Endothelial cell (in vitro differentiated cells): Measurements from ENCODE around the gene GALNT10. TPM values are rescaled to one million over a fixed set of nuclear protein-coding genes. Genes with fewer than 3 reads are reported as not detected.

ENCODE experiments used
- DNase-seq: peaks from one replicate; pipeline ENCODE4 v3.0.0; 2021; ENCODE audit warnings: low spot score
- H3K27ac Mint-ChIP-seq: one replicate; pipeline ENCODE4 v1.8.0; 2021; ENCODE audit warnings: mixed read lengths, inconsistent platforms; ENCODE audit not compliant: unreplicated experiment
- H3K27me3 Mint-ChIP-seq: one replicate; pipeline ENCODE4 v1.8.0; 2021; ENCODE audit warnings: mild to moderate bottlenecking, moderate library complexity, mixed read lengths, inconsistent platforms; ENCODE audit not compliant: unreplicated experiment
- H3K36me3 Mint-ChIP-seq: one replicate; pipeline ENCODE4 v1.8.0; 2021; ENCODE audit warnings: mild to moderate bottlenecking, low read depth, mixed read lengths, inconsistent platforms; ENCODE audit not compliant: unreplicated experiment
- H3K4me1 Mint-ChIP-seq: one replicate; pipeline ENCODE4 v1.8.0; 2021; ENCODE audit warnings: mild to moderate bottlenecking, mixed read lengths, inconsistent platforms; ENCODE audit not compliant: unreplicated experiment
- H3K4me3 Mint-ChIP-seq: one replicate; pipeline ENCODE4 v1.8.0; 2021; ENCODE audit warnings: mild to moderate bottlenecking, mixed read lengths, inconsistent platforms; ENCODE audit not compliant: unreplicated experiment
- H3K9me3 Mint-ChIP-seq: one replicate; pipeline ENCODE4 v1.8.0; 2021; ENCODE audit warnings: mixed read lengths, inconsistent platforms; ENCODE audit not compliant: unreplicated experiment
- CTCF ChIP-seq: fragments of 200-600 bp; sonication (generic); IDR thresholded peaks from one replicate; pipeline ENCODE4 v1.5.0; 2021; ENCODE audit warnings: antibody characterized with exemption; ENCODE audit not compliant: unreplicated experiment
- total RNA-seq: library from RNA; stranded (reverse); fragmentation: NEBNext Ultra II Directional; extraction: Animal tissue kit (Norgen Biotek cat#: 25700); gene quantifications from one replicate; pipeline ENCODE4 v1.2.1, GENCODE V29; 2021; ENCODE audit not compliant: unreplicated experiment

Gene GALNT10
- total RNA-seq, 1 donor from 2014 or later = 22.5 TPM

DNA sequence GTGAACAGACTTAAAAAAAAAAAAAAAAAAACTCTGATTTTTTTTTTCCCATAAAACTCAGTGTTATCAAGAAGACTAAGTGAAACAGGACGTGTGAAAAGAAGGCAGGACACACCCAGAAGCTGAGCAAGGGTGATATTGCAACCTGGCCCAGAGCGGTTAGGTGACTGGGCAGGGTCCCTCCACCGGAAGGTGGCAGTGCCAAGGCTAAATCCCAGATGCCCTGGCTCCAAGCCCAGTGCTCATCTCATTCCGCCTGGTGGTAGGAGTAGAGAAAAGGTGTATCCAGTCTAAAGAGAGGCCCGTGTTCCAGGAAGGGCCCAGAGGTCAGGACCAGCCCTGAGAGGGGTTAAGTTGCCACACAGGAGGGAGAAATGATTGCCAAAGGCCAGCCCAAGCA lies 203.8 kb downstream of the GALNT10 start:
- no peak overlapping the region for H3K4me3 Mint-ChIP-seq
- TF ChIP-seq CTCF = no peak
- H3K4me1 Mint-ChIP-seq = no peaks in the 10 kb centered on the region
- H3K9me3 Mint-ChIP-seq = no peaks in the 10 kb centered on the region
- peaks cover 5% of the 10 kb centered on the region for H3K27me3 Mint-ChIP-seq
- DNase-seq = no peak
- H3K27ac Mint-ChIP-seq = no peak overlapping the region
- H3K36me3 Mint-ChIP-seq = no peaks in the 10 kb centered on the region

DNA sequence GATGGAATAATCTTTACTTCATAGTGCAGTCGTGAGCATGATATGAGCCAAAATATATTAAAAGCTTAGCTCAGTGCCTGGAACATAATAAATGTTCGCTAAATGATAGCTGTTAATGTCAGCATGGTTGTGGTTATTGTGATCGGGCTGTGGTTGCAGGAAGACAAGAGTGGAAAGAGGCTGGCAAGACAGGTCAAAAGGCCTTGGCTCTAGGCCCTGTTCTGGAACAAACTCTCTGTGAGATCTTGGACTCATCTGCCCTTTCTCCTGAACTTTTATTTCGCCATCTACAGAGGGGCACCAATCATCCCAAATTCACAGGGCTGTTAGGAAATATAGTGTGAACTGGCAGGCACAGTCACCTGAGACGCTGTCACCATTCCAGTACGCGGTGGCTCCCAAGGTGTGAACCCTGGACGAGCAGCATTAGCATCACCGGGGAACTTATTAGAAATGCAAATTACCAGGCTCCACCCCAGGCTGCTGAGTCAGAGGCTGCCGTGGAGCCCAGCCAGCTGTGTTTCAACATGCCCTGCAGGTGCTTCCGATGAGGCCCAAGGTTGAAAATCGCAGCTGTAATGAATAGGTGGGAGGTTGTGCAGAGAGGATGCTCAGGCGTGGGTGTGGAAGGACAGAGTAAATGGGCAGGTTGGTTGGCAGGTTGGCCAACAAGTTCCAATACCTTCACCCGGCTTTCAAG lies 205.0 kb downstream of the GALNT10 start:
- H3K27ac Mint-ChIP-seq = no peak overlapping the region
- H3K27me3 Mint-ChIP-seq = peaks cover 6% of the 10 kb centered on the region
- no peak overlapping the region for H3K4me3 Mint-ChIP-seq
- no peaks in the 10 kb centered on the region for H3K4me1 Mint-ChIP-seq
- TF ChIP-seq CTCF = no peak
- DNase-seq = no peak
- no peaks in the 10 kb centered on the region for H3K9me3 Mint-ChIP-seq
- no peaks in the 10 kb centered on the region for H3K36me3 Mint-ChIP-seq

DNA sequence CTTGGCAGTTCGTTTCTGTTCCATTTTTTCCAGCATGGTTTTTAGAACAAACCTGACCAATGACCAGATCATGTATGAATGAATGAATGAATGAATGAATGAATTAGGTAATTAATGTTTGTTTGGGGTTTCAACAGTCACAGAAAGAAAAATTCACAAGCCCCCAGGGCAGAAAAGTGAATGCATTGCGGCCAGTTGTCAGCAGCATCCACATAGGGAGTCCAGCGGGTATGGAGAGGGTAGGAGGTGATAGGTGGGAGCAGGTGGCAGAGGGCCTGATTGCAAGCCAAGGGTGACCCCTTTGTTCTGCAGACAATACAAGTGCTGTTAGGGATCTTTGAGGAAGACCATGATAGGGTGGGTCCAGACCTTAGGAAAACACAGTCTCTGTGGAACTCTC lies 205.6 kb downstream of the GALNT10 start:
- H3K27me3 Mint-ChIP-seq = peaks cover 7% of the 10 kb centered on the region
- DNase-seq = no peak
- H3K9me3 Mint-ChIP-seq = no peaks in the 10 kb centered on the region
- H3K4me1 Mint-ChIP-seq = no peaks in the 10 kb centered on the region
- no peak overlapping the region for H3K4me3 Mint-ChIP-seq
- no peaks in the 10 kb centered on the region for H3K36me3 Mint-ChIP-seq
- TF ChIP-seq CTCF = no peak
- no peak overlapping the region for H3K27ac Mint-ChIP-seq

GRCh38 chr5:154397652-154398406 lies 207.3 kb downstream of the GALNT10 start:
- no peak overlapping the region for H3K4me3 Mint-ChIP-seq
- H3K27ac Mint-ChIP-seq = no peak overlapping the region
- no peak for TF ChIP-seq CTCF
- no peaks in the 10 kb centered on the region for H3K9me3 Mint-ChIP-seq
- H3K27me3 Mint-ChIP-seq = peaks cover 13% of the 10 kb centered on the region
- peaks cover 4% of the 10 kb centered on the region for H3K36me3 Mint-ChIP-seq
- H3K4me1 Mint-ChIP-seq = no peaks in the 10 kb centered on the region
- DNase-seq = no peak

GRCh38 chr5:154400678-154401077 lies 210.1 kb downstream of the GALNT10 start:
- peaks cover 4% of the 10 kb centered on the region for H3K36me3 Mint-ChIP-seq
- no peaks in the 10 kb centered on the region for H3K9me3 Mint-ChIP-seq
- no peaks in the 10 kb centered on the region for H3K4me1 Mint-ChIP-seq
- DNase-seq = no peak
- H3K27me3 Mint-ChIP-seq = peaks cover 12% of the 10 kb centered on the region
- no peak overlapping the region for H3K4me3 Mint-ChIP-seq
- no peak overlapping the region for H3K27ac Mint-ChIP-seq
- TF ChIP-seq CTCF = no peak
